ENCODE results near the gene RAPGEF1. TPM values are rescaled to one million over a fixed set of nuclear protein-coding genes. Genes with fewer than 3 reads are reported as not detected.

Gene RAPGEF1
- total and polyA plus RNA-seq, 2 of the 13 experiments (the other 11 are each of a cell fraction or from before 2014, with no cell fraction given): 21.2 to 38.9 TPM

DNA sequence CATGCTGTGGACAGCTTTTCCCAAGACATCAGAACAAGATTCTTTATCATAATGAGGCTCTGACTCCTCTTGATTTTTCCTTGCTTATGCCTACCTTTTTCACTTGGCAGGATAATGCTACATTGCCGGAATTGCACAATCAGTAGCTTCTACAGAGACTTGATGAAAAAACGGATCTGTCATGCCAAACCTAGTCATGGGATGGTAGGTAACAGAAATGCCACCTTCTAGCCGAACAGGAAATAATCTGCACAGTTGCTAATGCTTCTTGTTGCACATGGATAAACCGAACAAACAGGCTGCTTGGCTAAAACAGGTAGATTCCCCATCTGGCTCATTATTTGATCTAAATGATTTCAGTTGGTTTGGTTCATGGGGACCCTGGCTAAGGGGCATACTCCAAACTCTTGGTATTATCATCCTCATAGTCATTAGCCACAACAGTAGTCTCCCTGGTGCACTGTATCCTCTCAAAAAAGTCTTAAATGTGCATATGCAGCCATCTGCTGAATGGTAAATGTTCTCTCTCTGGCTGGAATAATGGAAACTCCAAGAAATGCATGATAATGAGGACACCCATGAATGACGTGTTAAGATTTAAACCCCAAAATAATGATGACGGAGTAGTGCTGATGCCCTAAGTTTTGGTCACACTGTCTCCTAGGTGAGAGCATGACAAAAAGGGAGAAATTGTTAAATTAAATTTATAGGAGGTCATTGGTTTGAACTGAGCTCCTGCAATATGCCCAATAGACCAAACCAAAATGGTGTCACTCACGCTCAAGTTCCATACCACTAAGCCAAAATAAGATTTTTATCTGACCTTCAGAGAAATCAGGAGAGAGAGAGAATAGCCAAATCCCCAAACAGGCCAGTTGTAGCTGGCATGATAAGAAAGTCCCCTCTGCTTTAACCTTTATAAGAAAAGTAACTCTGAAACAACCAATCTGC, 47.0 kb downstream of the RAPGEF1 start:
- H4K20me1 ChIP-seq (ENCODE audit: insufficient read depth, low read length): peaks cover 5% of the 10 kb centered on the region
- WGBS (ENCODE audit: low lambda C conversion rate): 92% methylated on average over 7 of the region's 7 CpGs
- TF ChIP-seq CEBPG (CRISPR knock-in tag; IDR thresholded peaks at IDR 0.05) (peak; percentile 57), STAT5B (CRISPR knock-in tag; IDR thresholded peaks at IDR 0.05) (no peak), ZFP90 (CRISPR knock-in tag; IDR thresholded peaks at IDR 0.05; ENCODE audit: borderline replicate concordance) (no peak), CEBPB (IDR thresholded peaks at IDR 0.05; ENCODE audit: borderline replicate concordance, low read depth, low read length) (peak; percentile 64), NR2F1 (CRISPR knock-in tag; IDR thresholded peaks at IDR 0.05) (no peak)
- H3K9me3 ChIP-seq (ENCODE audit: low read length): no peaks in the 10 kb centered on the region
- ChIA-PET POLR2A (interaction anchor here (0.6 to 0.8 kb wide), 2 partner anchors 18 to 43 kb away, joined by 3 to 4 read pairs; no protein-coding TSS in a partner anchor), CTCF (ENCODE audit: low intra/inter-chr PET ratio, low total read pairs) (no interaction called here)
- no peak overlapping the region for H2AFZ ChIP-seq (ENCODE audit: low read length)
- peaks cover 41% of the 10 kb centered on the region for H3K79me2 ChIP-seq (ENCODE audit: insufficient read depth, low read length)
- H3K4me1 ChIP-seq (ENCODE audit: insufficient read depth, low read length): peaks cover 46% of the 10 kb centered on the region
- DNase-seq (ENCODE audit: low spot score) (no peak), ATAC-seq (no peak), FAIRE-seq (no peak)
- H3K9ac ChIP-seq (ENCODE audit: insufficient read depth, low read depth, low read length): no peak overlapping the region
- BruUV-seq (replicated peaks): no TSS peak
- intact Hi-C loops (cut with micrococcal nuclease; ENCODE audit: unreplicated experiment): no loop called here
- H3K27ac ChIP-seq (ENCODE audit: extremely low read length, insufficient read depth, low read length): no peak overlapping the region
- no peaks in the 10 kb centered on the region for H3K36me3 ChIP-seq (replicated peaks in 1 of 2; ENCODE audit: control insufficient read depth in 1 of 2, insufficient read depth in 2 of 2, low read length in 2 of 2)
- no peak overlapping the region for H3K4me2 ChIP-seq (ENCODE audit: low read depth, low read length)
- in situ Hi-C loops (cut with HindIII; ENCODE audit: extremely low pct_ligation_motif_present, low pct_unique_long_range_greater_than_20kb): no loop called here
- no peaks in the 10 kb centered on the region for H3K27me3 ChIP-seq (ENCODE audit: control insufficient read depth in 1 of 2, insufficient read depth in 2 of 2, low read length in 2 of 2)
- no peak overlapping the region for H3K4me3 ChIP-seq (replicated peaks in 1 of 3; ENCODE audit: insufficient read depth in 1 of 3, low read depth in 2 of 3, low read length in 3 of 3)

DNA sequence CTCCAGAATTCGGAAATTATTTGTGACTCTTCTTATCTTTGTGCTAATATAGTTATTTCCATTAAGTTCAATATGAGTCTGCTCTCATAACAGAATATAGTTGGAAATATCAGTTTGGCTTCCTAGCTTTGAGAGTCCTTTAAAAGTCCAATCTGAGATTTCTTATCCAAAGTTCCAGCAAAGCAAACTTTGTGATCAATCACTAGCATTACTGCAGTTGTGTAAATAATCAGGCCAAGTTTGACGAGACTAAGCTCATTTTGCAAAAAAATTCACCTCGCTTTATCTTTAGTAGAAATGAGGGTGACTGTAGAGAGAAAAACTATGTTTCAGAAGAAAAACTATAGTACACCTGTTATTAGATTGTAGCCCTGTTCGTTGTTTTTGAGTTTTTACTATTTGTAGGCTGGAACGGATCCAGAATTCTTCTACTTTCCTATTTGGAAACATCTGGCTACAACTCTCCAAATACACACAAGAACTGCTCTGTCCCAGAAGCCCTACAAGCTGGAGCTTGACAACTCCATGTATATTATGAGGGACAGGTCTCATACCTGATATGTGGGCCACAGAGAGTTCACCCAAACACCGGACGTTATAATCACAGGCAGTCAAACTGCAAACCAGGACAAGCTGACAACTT, 47.8 kb downstream of the RAPGEF1 start:
- Histone ChIP-seq H3K4me1 (ENCODE audit: insufficient read depth, low read length) (peaks cover 38% of the 10 kb centered on the region), H3K9ac (ENCODE audit: insufficient read depth, low read depth, low read length) (no peak overlapping the region), H3K27me3 (ENCODE audit: control insufficient read depth in 1 of 2, insufficient read depth in 2 of 2, low read length in 2 of 2) (no peaks in the 10 kb centered on the region), H4K20me1 (ENCODE audit: insufficient read depth, low read length) (peaks cover 4% of the 10 kb centered on the region), H3K4me3 (replicated peaks in 1 of 3; ENCODE audit: insufficient read depth in 1 of 3, low read depth in 2 of 3, low read length in 3 of 3) (no peak overlapping the region), H3K79me2 (ENCODE audit: insufficient read depth, low read length) (peaks cover 35% of the 10 kb centered on the region), H3K9me3 (ENCODE audit: low read length) (no peaks in the 10 kb centered on the region), H2AFZ (ENCODE audit: low read length) (no peak overlapping the region), H3K4me2 (ENCODE audit: low read depth, low read length) (no peak overlapping the region), H3K27ac (ENCODE audit: extremely low read length, insufficient read depth, low read length) (no peak overlapping the region), H3K36me3 (replicated peaks in 1 of 2; ENCODE audit: control insufficient read depth in 1 of 2, insufficient read depth in 2 of 2, low read length in 2 of 2) (no peaks in the 10 kb centered on the region)
- TF ChIP-seq NFKB2 (CRISPR knock-in tag; IDR thresholded peaks at IDR 0.05; ENCODE audit: borderline replicate concordance) (no peak), RXRB (CRISPR knock-in tag; IDR thresholded peaks at IDR 0.05; ENCODE audit: borderline replicate concordance) (0 out of 2 replicates have a peak, but pooled peaks have one; percentile 4)
- DNase-seq (ENCODE audit: low spot score): no peak
- POLR2A ChIA-PET: interaction anchor here (0.8 kb wide), 1 partner anchor 19 kb away, joined by 4 read pairs; no protein-coding TSS in a partner anchor
- intact Hi-C loops (cut with micrococcal nuclease; ENCODE audit: unreplicated experiment) (no loop called here), in situ Hi-C loops (cut with HindIII; ENCODE audit: extremely low pct_ligation_motif_present, low pct_unique_long_range_greater_than_20kb) (no loop called here)
- ATAC-seq: no peak
- no TSS peak for BruUV-seq (replicated peaks)
- CTCF ChIA-PET (ENCODE audit: low intra/inter-chr PET ratio, low total read pairs): no interaction called here
- 72% methylated on average over 7 of the region's 7 CpGs for WGBS (ENCODE audit: low lambda C conversion rate)
- FAIRE-seq: no peak
